MM.1S (cell line): ENCODE measurements around the gene ZNF740.

Experiments used
- DNase-seq: peaks from one replicate; pipeline ENCODE4 v3.0.0-alpha.2; 2015
- H2AFZ ChIP-seq: fragments of 300-600 bp; sonication (generic); 2 replicates; pipeline ENCODE4 v1.6.0; 2016; ENCODE audit warnings: antibody characterized with exemption, low read length
- H3F3A ChIP-seq: fragments of 300-600 bp; sonication (generic); 2 replicates; pipeline ENCODE4 v1.6.1; 2016; ENCODE audit warnings: mild to moderate bottlenecking, antibody characterized with exemption, low read length, moderate library complexity, mixed read lengths; ENCODE audit not compliant: insufficient read depth
- H3K27ac ChIP-seq: fragments of 300-600 bp; sonication (generic); 2 replicates; pipeline ENCODE4 v1.5.1; 2016; ENCODE audit warnings: mild to moderate bottlenecking, low read length
- H3K27me3 ChIP-seq: fragments of 300-600 bp; sonication (generic); replicated peaks from 2 replicates; pipeline ENCODE4 v1.6.0; 2016; ENCODE audit warnings: low read length; ENCODE audit not compliant: insufficient read depth
- H3K36me3 ChIP-seq: fragments of 300-600 bp; sonication (generic); replicated peaks from 2 replicates; pipeline ENCODE4 v1.6.1; 2016; ENCODE audit warnings: mild to moderate bottlenecking, low read length, mixed read lengths; ENCODE audit not compliant: insufficient read depth
- H3K4me1 ChIP-seq: fragments of 300-600 bp; sonication (generic); 2 replicates; pipeline ENCODE4 v1.6.1; 2016; ENCODE audit warnings: low read length, mixed read lengths
- H3K4me2 ChIP-seq: fragments of 300-600 bp; sonication (generic); 2 replicates; pipeline ENCODE4 v1.6.0; 2016; ENCODE audit warnings: low read depth, low read length
- H3K4me3 ChIP-seq: fragments of 300-600 bp; sonication (generic); 2 replicates; pipeline ENCODE4 v1.5.1; 2016; ENCODE audit warnings: low read length, mixed read lengths
- H3K79me2 ChIP-seq: fragments of 300-600 bp; sonication (generic); 2 replicates; pipeline ENCODE4 v1.6.1; 2016; ENCODE audit warnings: mixed run types, low read length, mixed read lengths
- H3K9ac ChIP-seq: fragments of 300-600 bp; sonication (generic); 2 replicates; pipeline ENCODE4 v1.6.1; 2016; ENCODE audit warnings: low read length, mixed read lengths
- H3K9me2 ChIP-seq: fragments of 300-600 bp; sonication (generic); replicated peaks from 2 replicates; pipeline ENCODE4 v1.6.1; 2016; ENCODE audit warnings: mild to moderate bottlenecking, low read length, mixed read lengths; ENCODE audit not compliant: insufficient read depth
- H3K9me3 ChIP-seq: fragments of 300-600 bp; sonication (generic); replicated peaks from 2 replicates; pipeline ENCODE4 v1.6.1; 2016; ENCODE audit warnings: mild to moderate bottlenecking, low read length, mixed read lengths; ENCODE audit not compliant: insufficient read depth
- H4K20me1 ChIP-seq: fragments of 300-600 bp; sonication (generic); 2 replicates; pipeline ENCODE4 v1.6.1; 2016; ENCODE audit warnings: mild to moderate bottlenecking, low read length, moderate library complexity, mixed read lengths; ENCODE audit not compliant: insufficient read depth
- EZH2 ChIP-seq: fragments of 300-600 bp; sonication (generic); optimal IDR thresholded peaks from 2 replicates; pipeline ENCODE3; 2017; ENCODE audit warnings: low read depth, mild to moderate bottlenecking, antibody characterized with exemption, low read length, mixed read lengths
- EZH2phosphoT487 ChIP-seq: fragments of 300-600 bp; sonication (generic); IDR thresholded peaks from 2 replicates; pipeline ENCODE4 v1.6.1; 2018; ENCODE audit warnings: antibody characterized with exemption, low read length
- TF ChIP-seq, protein P1 (sequence below): fragments of 300-600 bp; sonication (generic); IDR thresholded peaks from 2 replicates; pipeline ENCODE4 v1.5.1; 2016; ENCODE audit warnings: antibody characterized with exemption, low read length, mixed read lengths

Gene ZNF740

DNA sequence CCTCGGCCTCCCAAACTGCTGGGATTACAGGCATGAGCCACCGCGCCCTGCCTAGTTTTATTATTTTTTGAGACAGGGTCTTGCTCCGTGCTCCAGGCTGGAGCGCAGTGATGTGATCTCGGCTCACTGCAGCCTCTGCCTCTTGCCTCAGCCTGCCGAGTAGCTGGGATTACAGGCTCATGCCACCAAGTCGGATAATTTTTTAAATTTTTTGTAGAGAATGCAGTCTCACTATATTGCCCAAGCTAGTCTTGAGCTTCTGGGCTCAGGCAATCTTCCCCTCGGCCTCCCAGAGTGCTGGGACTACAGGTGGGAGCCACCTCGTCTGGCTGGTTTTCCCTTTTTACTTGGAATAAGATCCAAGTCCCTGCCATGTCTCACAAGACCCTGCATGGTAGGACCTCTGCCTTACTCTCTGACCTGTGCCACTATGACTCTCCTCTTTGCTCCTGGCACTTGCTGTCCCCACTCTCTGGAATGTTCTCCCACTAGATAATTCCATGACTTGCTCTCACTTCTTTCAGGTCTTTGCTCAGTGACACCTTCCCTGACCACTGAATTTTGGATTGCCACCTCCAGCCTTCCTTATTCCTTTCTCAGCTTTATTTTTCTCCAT is 59.2 kb downstream of the ZNF740 start:
- H3K9ac ChIP-seq = no peak overlapping the region

GRCh38 chr12:53241623-53242412 is 61.3 kb downstream of the ZNF740 start:
- Histone ChIP-seq H3K4me1 (peaks cover 12% of the 10 kb centered on the region), H3K79me2 (no peaks in the 10 kb centered on the region), H3K4me2 (no peak overlapping the region), H3F3A (peaks cover 9% of the 10 kb centered on the region; the same call in 1 of the 2 replicates), H3K27me3 (no peaks in the 10 kb centered on the region), H3K9ac (no peak overlapping the region), H4K20me1 (no peaks in the 10 kb centered on the region), H3K27ac (no peak overlapping the region), H3K4me3 (no peak overlapping the region), H3K9me3 (no peaks in the 10 kb centered on the region), H3K36me3 (no peaks in the 10 kb centered on the region), H3K9me2 (no peaks in the 10 kb centered on the region), H2AFZ (no peak overlapping the region)
- TF ChIP-seq EZH2phosphoT487 = no peak
- DNase-seq = no peak

More for the DNA sequence above, 59.2 kb downstream of the ZNF740 start:
- Histone ChIP-seq H4K20me1 (no peaks in the 10 kb centered on the region), H3K27me3 (no peaks in the 10 kb centered on the region), H3K4me2 (no peak overlapping the region), H2AFZ (no peak overlapping the region), H3K4me3 (no peak overlapping the region), H3K9me3 (no peaks in the 10 kb centered on the region), H3K36me3 (no peaks in the 10 kb centered on the region), H3K9me2 (no peaks in the 10 kb centered on the region), H3K79me2 (no peaks in the 10 kb centered on the region), H3F3A (peaks cover 9% of the 10 kb centered on the region; the same call in 1 of the 2 replicates), H3K27ac (no peak overlapping the region), H3K4me1 (peaks cover 15% of the 10 kb centered on the region)
- DNase-seq = no peak
- TF ChIP-seq, protein P1, sequence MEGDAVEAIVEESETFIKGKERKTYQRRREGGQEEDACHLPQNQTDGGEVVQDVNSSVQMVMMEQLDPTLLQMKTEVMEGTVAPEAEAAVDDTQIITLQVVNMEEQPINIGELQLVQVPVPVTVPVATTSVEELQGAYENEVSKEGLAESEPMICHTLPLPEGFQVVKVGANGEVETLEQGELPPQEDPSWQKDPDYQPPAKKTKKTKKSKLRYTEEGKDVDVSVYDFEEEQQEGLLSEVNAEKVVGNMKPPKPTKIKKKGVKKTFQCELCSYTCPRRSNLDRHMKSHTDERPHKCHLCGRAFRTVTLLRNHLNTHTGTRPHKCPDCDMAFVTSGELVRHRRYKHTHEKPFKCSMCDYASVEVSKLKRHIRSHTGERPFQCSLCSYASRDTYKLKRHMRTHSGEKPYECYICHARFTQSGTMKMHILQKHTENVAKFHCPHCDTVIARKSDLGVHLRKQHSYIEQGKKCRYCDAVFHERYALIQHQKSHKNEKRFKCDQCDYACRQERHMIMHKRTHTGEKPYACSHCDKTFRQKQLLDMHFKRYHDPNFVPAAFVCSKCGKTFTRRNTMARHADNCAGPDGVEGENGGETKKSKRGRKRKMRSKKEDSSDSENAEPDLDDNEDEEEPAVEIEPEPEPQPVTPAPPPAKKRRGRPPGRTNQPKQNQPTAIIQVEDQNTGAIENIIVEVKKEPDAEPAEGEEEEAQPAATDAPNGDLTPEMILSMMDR = no peak
- TF ChIP-seq EZH2 = no peak
- no peak for TF ChIP-seq EZH2phosphoT487

DNA sequence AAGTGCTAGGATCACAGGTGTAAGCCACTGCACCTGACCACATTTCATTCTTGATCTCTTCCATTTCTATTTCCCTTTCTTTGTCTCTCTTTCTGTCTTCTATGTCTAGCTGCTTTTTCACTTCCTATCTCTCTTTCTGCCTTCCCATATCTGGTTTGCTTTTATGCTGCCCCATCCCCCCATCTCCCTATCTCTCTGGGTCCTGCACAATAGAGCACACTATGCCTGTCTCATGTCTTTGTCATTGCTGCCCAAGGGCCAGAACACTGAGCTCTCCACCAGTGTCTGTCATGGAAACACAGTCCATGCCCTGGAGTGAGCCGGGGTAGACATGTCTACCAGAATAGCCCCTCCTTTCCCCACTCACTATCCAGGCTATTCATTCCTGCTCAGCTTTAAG is 63.8 kb downstream of the ZNF740 start:
- no peaks in the 10 kb centered on the region for H3K9me2 ChIP-seq
- H3K36me3 ChIP-seq = no peaks in the 10 kb centered on the region
- no peak overlapping the region for H3K9ac ChIP-seq
- H3K79me2 ChIP-seq = no peaks in the 10 kb centered on the region
- DNase-seq = no peak
- H3K27me3 ChIP-seq = no peaks in the 10 kb centered on the region
- no peaks in the 10 kb centered on the region for H3K9me3 ChIP-seq
- no peaks in the 10 kb centered on the region for H4K20me1 ChIP-seq
- H3K4me2 ChIP-seq = peak overlapping the region; percentile 60
- peaks cover 9% of the 10 kb centered on the region; the same call in 1 of the 2 replicates for H3F3A ChIP-seq
- H2AFZ ChIP-seq = peak overlapping the region; percentile 54; the same call in 1 of the 2 replicates
- H3K27ac ChIP-seq = no peak overlapping the region
- H3K4me3 ChIP-seq = no peak overlapping the region
- H3K4me1 ChIP-seq = peaks cover 12% of the 10 kb centered on the region
- TF ChIP-seq EZH2phosphoT487 = no peak
- no peak for TF ChIP-seq EZH2
- TF ChIP-seq, protein P1 = no peak
